Measurements from ENCODE around the gene DERA. TPM values are rescaled to one million over a fixed set of nuclear protein-coding genes. Genes with fewer than 3 reads are reported as not detected.
"Not testable (repeated sequence)": the region's sequence is repeated elsewhere in the genome, so short reads cannot be mapped to it uniquely, and the experiment has no call there.

Gene DERA
- 10 to 100 TPM; 28.8 to 47.6 (median 33.9) TPM for total RNA-seq

GRCh38 chr12:15910864-15911721 is at the start of gene DERA:
Gene DERA, plus strand, starts transcription at chr12:15911332. Its CDS starts 52 bp downstream, at chr12:15911384.
- ATAC-seq (ENCODE audit: low FRiP score) (peak; percentile 99), DNase-seq (ENCODE audit: low spot score) (peak; percentile 34)
- no peak for TF ChIP-seq CTCF (IDR thresholded peaks at IDR 0.05)

- no peak for DNase-seq (ENCODE audit: low spot score)
- ATAC-seq (ENCODE audit: low FRiP score): no peak
- no peak for TF ChIP-seq CTCF (IDR thresholded peaks at IDR 0.05)
These were observed 49.7 kb upstream of the DERA start for GRCh38 chr12:15861404-15861803.

GRCh38 chr12:15862840-15863239 is 48.3 kb upstream of the DERA start:
- DNase-seq (ENCODE audit: low spot score): no peak
- ATAC-seq (ENCODE audit: low FRiP score): no peak
- TF ChIP-seq CTCF (IDR thresholded peaks at IDR 0.05): no peak

GRCh38 chr12:15863372-15863771 is 47.8 kb upstream of the DERA start:
- no peak for DNase-seq (ENCODE audit: low spot score)
- ATAC-seq (ENCODE audit: low FRiP score): no peak
- no peak for TF ChIP-seq CTCF (IDR thresholded peaks at IDR 0.05)

- TF ChIP-seq CTCF (IDR thresholded peaks at IDR 0.05): no peak
- ATAC-seq (ENCODE audit: low FRiP score): no peak
These were observed 47.1 kb upstream of the DERA start for GRCh38 chr12:15863984-15864383.

GRCh38 chr12:15868186-15868585 is 42.9 kb upstream of the DERA start:
- ATAC-seq (ENCODE audit: low FRiP score) (no peak), DNase-seq (ENCODE audit: low spot score) (no peak)
- TF ChIP-seq CTCF (IDR thresholded peaks at IDR 0.05): no peak

More at GRCh38 chr12:15863984-15864383, 47.1 kb upstream of the DERA start:
- no peak for DNase-seq (ENCODE audit: low spot score)

- no peak for TF ChIP-seq CTCF (IDR thresholded peaks at IDR 0.05)
- ATAC-seq (ENCODE audit: low FRiP score) (no peak), DNase-seq (ENCODE audit: low spot score) (no peak)
These were observed 37.6 kb upstream of the DERA start for GRCh38 chr12:15873556-15873955.

GRCh38 chr12:15874556-15875145 is 36.5 kb upstream of the DERA start:
- not testable (repeated sequence) for DNase-seq (ENCODE audit: low spot score); ATAC-seq (ENCODE audit: low FRiP score)
